Right renal cortex interstitium (tissue), 3 donors: ENCODE measurements around the gene CDK19. TPM values are rescaled to one million over a fixed set of nuclear protein-coding genes. Genes with fewer than 3 reads are reported as not detected.
"Not testable (repeated sequence)": the region's sequence is repeated elsewhere in the genome, so short reads cannot be mapped to it uniquely, and the experiment has no call there.

Experiments used
- DNase-seq, 3 donors: peaks; one replicate each; pipeline ENCODE4 v3.0.0-alpha.2; 2013; ENCODE audit warnings: low read depth in 3 of 3, low spot score in 2 of 3
- polyA plus RNA-seq, 3 donors: library from polyadenylated mRNA; unstranded; fragments of 120-200 nt; gene quantifications; one replicate each; pipeline ENCODE4 v1.2.1, GENCODE V29; 2013; ENCODE audit not compliant: insufficient read length in 3 of 3

Gene CDK19
- polyA plus RNA-seq, 3 donors: 38.9 to 44.0 (median 39.6) TPM

- DNase-seq: no peak
Observed at GRCh38 chr6:110633731-110634213, 181.5 kb downstream of the CDK19 start.

GRCh38 chr6:110629153-110629552, 186.1 kb downstream of the CDK19 start:
- no peak for DNase-seq

GRCh38 chr6:110628330-110628729, 186.9 kb downstream of the CDK19 start:
- no peak for DNase-seq

- no peak for DNase-seq
Observed at GRCh38 chr6:110626442-110626841, 188.8 kb downstream of the CDK19 start.

GRCh38 chr6:110625883-110626282, 189.4 kb downstream of the CDK19 start:
- DNase-seq: no peak

- no peak for DNase-seq
Observed at GRCh38 chr6:110622912-110623578, 192.2 kb downstream of the CDK19 start.

GRCh38 chr6:110621061-110621460, 194.2 kb downstream of the CDK19 start:
- DNase-seq: no peak

GRCh38 chr6:110620065-110620464, 195.2 kb downstream of the CDK19 start:
- DNase-seq: no peak

GRCh38 chr6:110619275-110619908, 195.9 kb downstream of the CDK19 start:
- DNase-seq: no peak

GRCh38 chr6:110618591-110619267, 196.5 kb downstream of the CDK19 start:
- DNase-seq: no peak

- DNase-seq: no peak
Observed at GRCh38 chr6:110617057-110617456, 198.2 kb downstream of the CDK19 start.

GRCh38 chr6:110615722-110616121, 199.5 kb downstream of the CDK19 start:
- DNase-seq: no peak

GRCh38 chr6:110614586-110614985, 200.7 kb downstream of the CDK19 start:
- no peak for DNase-seq

- no peak for DNase-seq
Observed at GRCh38 chr6:110614106-110614505, 201.2 kb downstream of the CDK19 start.

- DNase-seq: no peak
Observed at GRCh38 chr6:110613356-110613755, 201.9 kb downstream of the CDK19 start.

- DNase-seq: no peak
Observed at GRCh38 chr6:110612298-110612697, 203.0 kb downstream of the CDK19 start.

- DNase-seq: no peak
Observed at GRCh38 chr6:110609101-110609500, 206.2 kb downstream of the CDK19 start.

- no peak for DNase-seq
Observed at GRCh38 chr6:110608151-110608550, 207.1 kb downstream of the CDK19 start.

- DNase-seq: no peak
Observed at GRCh38 chr6:110606151-110606550, 209.1 kb downstream of the CDK19 start.

GRCh38 chr6:110600640-110601039, 214.6 kb downstream of the CDK19 start:
- DNase-seq: not testable (repeated sequence)

GRCh38 chr6:110597761-110598160, 217.5 kb downstream of the CDK19 start:
- peak in 2 of 3 donors; percentile 44 to 46 for DNase-seq

GRCh38 chr6:110596354-110596753, 218.9 kb downstream of the CDK19 start:
- DNase-seq: no peak
